Smooth muscle cell (in vitro differentiated cells): ENCODE data around the gene DLL4. TPM values are rescaled to one million over a fixed set of nuclear protein-coding genes. Genes with fewer than 3 reads are reported as not detected.

Source experiments
- DNase-seq: peaks from one replicate; lab custom pipeline; 2025; ENCODE audit not compliant: unreplicated experiment; lab: John Stamatoyannopoulos, UW
- H2AFZ ChIP-seq: fragments of 200-600 bp; sonication (generic); 2 replicates; pipeline ENCODE4 v1.6.0; 2016; ENCODE audit warnings: antibody characterized with exemption, low read depth, mild to moderate bottlenecking
- H3F3A ChIP-seq: fragments of 200-600 bp; sonication (generic); 2 replicates; pipeline ENCODE4 v1.6.0; 2017; ENCODE audit warnings: antibody characterized with exemption, low read depth
- H3K27ac ChIP-seq: fragments of 200-600 bp; sonication (generic); 2 replicates; pipeline ENCODE4 v1.5.1; 2016; ENCODE audit warnings: low read depth, mild to moderate bottlenecking
- H3K27me3 ChIP-seq: fragments of 200-600 bp; sonication (generic); 2 replicates; pipeline ENCODE4 v1.6.1; 2016; ENCODE audit warnings: low read depth, mild to moderate bottlenecking
- H3K36me3 ChIP-seq: fragments of 200-600 bp; sonication (generic); 2 replicates; pipeline ENCODE4 v1.5.1; 2016; ENCODE audit warnings: low read depth
- H3K4me1 ChIP-seq: fragments of 200-600 bp; sonication (generic); 2 replicates; pipeline ENCODE4 v1.5.1; 2016; ENCODE audit warnings: low read depth
- H3K4me2 ChIP-seq: fragments of 200-600 bp; sonication (generic); 2 replicates; pipeline ENCODE4 v1.6.0; 2016; ENCODE audit warnings: mild to moderate bottlenecking
- H3K4me3 ChIP-seq: fragments of 200-600 bp; sonication (generic); 2 replicates; pipeline ENCODE4 v1.5.1; 2016; ENCODE audit warnings: mild to moderate bottlenecking
- H3K79me2 ChIP-seq: fragments of 200-600 bp; sonication (generic); 2 replicates; pipeline ENCODE4 v1.6.0; 2016; ENCODE audit warnings: low read depth, mild to moderate bottlenecking
- H3K9ac ChIP-seq: fragments of 200-600 bp; sonication (generic); 2 replicates; pipeline ENCODE4 v1.6.0; 2016; ENCODE audit warnings: low read depth
- H3K9me3 ChIP-seq: fragments of 200-600 bp; sonication (generic); replicated peaks from 2 replicates; pipeline ENCODE4 v1.5.1; 2016; ENCODE audit warnings: low read depth
- H4K20me1 ChIP-seq: fragments of 200-600 bp; sonication (generic); 2 replicates; pipeline ENCODE4 v1.6.0; 2016; ENCODE audit warnings: low read depth
- WGBS: methylation state at CpG from one replicate; pipeline ENCODE4 v1.1.7; 2016; ENCODE audit warnings: low lambda C conversion rate; 5-methylcytosine and 5-hydroxymethylcytosine counted together
- polyA plus RNA-seq: library from polyadenylated mRNA; unstranded; fragments of >200 nt; fragmentation: Nextera tagmentation; extraction: Ambion mirVana; gene quantifications from 2 replicates; pipeline ENCODE4 v1.2.1, GENCODE V29; 2016
- total RNA-seq: library from RNA; depleted of rRNA; stranded (reverse); fragments of >200 nt; gene quantifications from 2 replicates; pipeline ENCODE4 v1.2.3, GENCODE V29; 2014
- TF ChIP-seq, protein P1 (sequence below): fragments of 200-600 bp; sonication (generic); IDR thresholded peaks from 2 replicates; pipeline ENCODE4 v1.5.1; 2017; ENCODE audit warnings: borderline replicate concordance, mild to moderate bottlenecking, antibody characterized with exemption; ENCODE audit not compliant: insufficient read depth, poor library complexity, severe bottlenecking

Gene DLL4
- total and polyA plus RNA-seq, 2 experiments from 2014 or later: not detected

DNA sequence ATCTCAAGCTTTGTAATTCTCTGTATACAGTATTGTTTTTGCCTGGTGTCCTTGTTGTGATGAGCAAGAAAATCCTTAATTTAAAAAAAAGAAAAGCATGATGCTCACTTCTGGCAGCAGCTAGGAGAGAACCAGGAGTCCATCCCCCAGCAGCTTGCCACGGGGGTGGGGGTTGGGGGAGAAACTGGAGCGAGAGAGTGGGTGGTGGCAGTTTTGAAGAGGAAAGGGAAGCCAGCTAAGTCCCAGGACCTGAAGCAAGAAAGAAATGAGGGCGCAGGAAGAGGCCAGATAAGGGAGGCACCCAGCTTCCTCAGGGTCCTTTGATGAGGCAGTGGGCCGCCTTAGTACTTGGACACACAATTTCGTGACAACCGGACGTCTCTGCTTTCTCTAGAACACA, 47.7 kb downstream of the DLL4 start:
- no peaks in the 10 kb centered on the region for H3K79me2 ChIP-seq
- H3K4me1 ChIP-seq: no peaks in the 10 kb centered on the region
- no peak overlapping the region for H3K4me3 ChIP-seq
- no peak overlapping the region for H3K27ac ChIP-seq
- TF ChIP-seq, protein P1, sequence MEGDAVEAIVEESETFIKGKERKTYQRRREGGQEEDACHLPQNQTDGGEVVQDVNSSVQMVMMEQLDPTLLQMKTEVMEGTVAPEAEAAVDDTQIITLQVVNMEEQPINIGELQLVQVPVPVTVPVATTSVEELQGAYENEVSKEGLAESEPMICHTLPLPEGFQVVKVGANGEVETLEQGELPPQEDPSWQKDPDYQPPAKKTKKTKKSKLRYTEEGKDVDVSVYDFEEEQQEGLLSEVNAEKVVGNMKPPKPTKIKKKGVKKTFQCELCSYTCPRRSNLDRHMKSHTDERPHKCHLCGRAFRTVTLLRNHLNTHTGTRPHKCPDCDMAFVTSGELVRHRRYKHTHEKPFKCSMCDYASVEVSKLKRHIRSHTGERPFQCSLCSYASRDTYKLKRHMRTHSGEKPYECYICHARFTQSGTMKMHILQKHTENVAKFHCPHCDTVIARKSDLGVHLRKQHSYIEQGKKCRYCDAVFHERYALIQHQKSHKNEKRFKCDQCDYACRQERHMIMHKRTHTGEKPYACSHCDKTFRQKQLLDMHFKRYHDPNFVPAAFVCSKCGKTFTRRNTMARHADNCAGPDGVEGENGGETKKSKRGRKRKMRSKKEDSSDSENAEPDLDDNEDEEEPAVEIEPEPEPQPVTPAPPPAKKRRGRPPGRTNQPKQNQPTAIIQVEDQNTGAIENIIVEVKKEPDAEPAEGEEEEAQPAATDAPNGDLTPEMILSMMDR: no peak
- no peaks in the 10 kb centered on the region for H3K9me3 ChIP-seq
- no peak for DNase-seq
- WGBS: 97% methylated on average over 7 of the region's 7 CpGs
- H3K36me3 ChIP-seq: no peaks in the 10 kb centered on the region
- H3K27me3 ChIP-seq: no peaks in the 10 kb centered on the region
- H2AFZ ChIP-seq: no peak overlapping the region
- no peak overlapping the region for H3K4me2 ChIP-seq
- H3K9ac ChIP-seq: no peak overlapping the region
- H4K20me1 ChIP-seq: no peaks in the 10 kb centered on the region
- no peaks in the 10 kb centered on the region for H3F3A ChIP-seq

DNA sequence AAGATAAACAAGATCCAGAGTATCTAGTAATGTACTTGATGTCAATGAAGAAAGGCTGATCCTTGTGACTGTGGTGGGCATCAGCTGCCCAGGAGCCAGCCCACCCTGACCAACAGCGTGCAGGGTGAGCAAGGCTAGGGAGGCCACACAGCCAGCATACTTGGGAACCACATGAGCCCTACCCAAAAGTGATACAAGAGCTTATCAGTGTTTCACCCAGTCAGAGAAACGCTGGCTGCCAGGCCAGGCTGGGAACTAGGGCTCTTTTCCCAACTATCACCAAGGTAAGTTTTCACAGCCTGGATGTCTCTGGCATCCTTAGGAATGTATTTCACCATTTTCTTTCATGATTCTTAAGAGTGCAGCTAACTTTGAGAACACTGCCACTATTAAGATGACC, 49.0 kb downstream of the DLL4 start:
- Histone ChIP-seq H3K9me3 (no peaks in the 10 kb centered on the region), H3K9ac (no peak overlapping the region), H4K20me1 (no peaks in the 10 kb centered on the region), H3K4me2 (no peak overlapping the region), H3K4me1 (no peaks in the 10 kb centered on the region), H3K36me3 (peaks cover 6% of the 10 kb centered on the region), H3K27me3 (no peaks in the 10 kb centered on the region), H3K79me2 (no peaks in the 10 kb centered on the region), H3F3A (no peaks in the 10 kb centered on the region), H3K27ac (no peak overlapping the region), H3K4me3 (no peak overlapping the region), H2AFZ (no peak overlapping the region)
- WGBS: 87% methylated on average over 2 of the region's 2 CpGs
- TF ChIP-seq, protein P1: no peak
- no peak for DNase-seq

DNA sequence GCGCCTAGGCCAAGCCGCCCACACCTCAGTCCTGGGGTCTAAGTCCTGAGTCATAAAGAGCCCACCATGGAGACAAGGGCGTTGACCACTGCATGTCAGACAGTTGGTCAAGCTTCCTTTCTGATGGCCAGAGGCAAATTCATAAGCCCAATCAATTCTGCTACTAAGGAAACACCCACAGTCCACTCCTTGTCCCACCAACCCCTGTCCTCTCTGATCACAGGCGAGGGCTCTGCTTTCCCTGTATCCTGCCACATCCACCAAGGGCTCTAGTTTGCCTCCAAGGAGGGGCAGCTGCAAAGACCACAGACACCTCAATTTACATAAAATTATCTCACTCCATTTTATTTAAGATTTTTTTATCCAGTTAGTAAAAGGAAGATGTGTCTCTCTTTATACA, 49.4 kb downstream of the DLL4 start:
- 97% methylated on average over 4 of the region's 4 CpGs for WGBS
- TF ChIP-seq, protein P1: no peak

GRCh38 chr15:40981186-40981585, 52.0 kb downstream of the DLL4 start:
- Histone ChIP-seq H3K9ac (no peak overlapping the region), H3F3A (no peaks in the 10 kb centered on the region), H4K20me1 (no peaks in the 10 kb centered on the region), H3K4me3 (no peak overlapping the region), H2AFZ (no peak overlapping the region), H3K79me2 (no peaks in the 10 kb centered on the region), H3K4me1 (no peaks in the 10 kb centered on the region), H3K9me3 (no peaks in the 10 kb centered on the region), H3K36me3 (peaks cover 12% of the 10 kb centered on the region), H3K4me2 (no peak overlapping the region), H3K27me3 (no peaks in the 10 kb centered on the region), H3K27ac (no peak overlapping the region)
- WGBS: 92% methylated on average over 3 of the region's 3 CpGs
- no peak for DNase-seq
- TF ChIP-seq, protein P1: no peak

More for the DNA sequence above, 49.4 kb downstream of the DLL4 start:
- H3K9me3 ChIP-seq: no peaks in the 10 kb centered on the region
- no peaks in the 10 kb centered on the region for H3K79me2 ChIP-seq
- H3K4me2 ChIP-seq: no peak overlapping the region
- H4K20me1 ChIP-seq: no peaks in the 10 kb centered on the region
- H3K27ac ChIP-seq: no peak overlapping the region
- H3K27me3 ChIP-seq: no peaks in the 10 kb centered on the region
- no peak overlapping the region for H3K4me3 ChIP-seq
- H3F3A ChIP-seq: no peaks in the 10 kb centered on the region
- peaks cover 7% of the 10 kb centered on the region for H3K36me3 ChIP-seq
- no peak for DNase-seq
- no peak overlapping the region for H3K9ac ChIP-seq
- no peaks in the 10 kb centered on the region for H3K4me1 ChIP-seq
- H2AFZ ChIP-seq: no peak overlapping the region
